CD4-positive, alpha-beta T cell treated with Interferon gamma for 1 hour (primary cell): ENCODE data around the gene NF1.

Source experiments
- DNase-seq: peaks from one replicate; pipeline ENCODE4 v3.0.0-alpha.2; 2020

The NF1 gene

DNA sequence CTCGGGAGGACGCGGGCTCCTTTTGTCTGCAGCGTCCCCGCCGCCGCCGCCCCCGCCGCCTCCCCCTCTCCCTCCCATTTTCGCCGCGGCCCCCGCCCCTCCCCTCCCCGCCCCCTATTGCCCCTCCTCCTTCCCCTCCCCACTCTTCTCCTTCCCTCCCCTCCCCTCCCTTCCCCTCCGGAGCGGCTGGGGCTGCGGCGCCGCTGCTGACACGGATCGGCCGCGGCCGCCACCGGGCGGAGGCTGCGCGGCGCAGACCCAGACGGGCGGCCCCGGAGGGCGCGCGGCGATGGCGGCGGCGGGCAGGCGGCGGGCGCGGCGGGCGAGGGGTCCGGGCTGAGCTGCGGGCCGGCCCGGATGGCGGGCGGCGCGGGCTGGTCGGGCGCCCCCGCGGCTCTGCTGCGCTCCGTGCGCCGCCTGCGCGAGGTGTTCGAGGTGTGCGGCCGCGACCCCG, 296.7 kb downstream of the NF1 start, which contains the start of gene RAB11FIP4:
TSS of gene RAB11FIP4 (plus strand) at position 180 of the 454 bp plus-strand sequence. CDS start at position 358, 178 bp downstream.
- no peak for DNase-seq

DNA sequence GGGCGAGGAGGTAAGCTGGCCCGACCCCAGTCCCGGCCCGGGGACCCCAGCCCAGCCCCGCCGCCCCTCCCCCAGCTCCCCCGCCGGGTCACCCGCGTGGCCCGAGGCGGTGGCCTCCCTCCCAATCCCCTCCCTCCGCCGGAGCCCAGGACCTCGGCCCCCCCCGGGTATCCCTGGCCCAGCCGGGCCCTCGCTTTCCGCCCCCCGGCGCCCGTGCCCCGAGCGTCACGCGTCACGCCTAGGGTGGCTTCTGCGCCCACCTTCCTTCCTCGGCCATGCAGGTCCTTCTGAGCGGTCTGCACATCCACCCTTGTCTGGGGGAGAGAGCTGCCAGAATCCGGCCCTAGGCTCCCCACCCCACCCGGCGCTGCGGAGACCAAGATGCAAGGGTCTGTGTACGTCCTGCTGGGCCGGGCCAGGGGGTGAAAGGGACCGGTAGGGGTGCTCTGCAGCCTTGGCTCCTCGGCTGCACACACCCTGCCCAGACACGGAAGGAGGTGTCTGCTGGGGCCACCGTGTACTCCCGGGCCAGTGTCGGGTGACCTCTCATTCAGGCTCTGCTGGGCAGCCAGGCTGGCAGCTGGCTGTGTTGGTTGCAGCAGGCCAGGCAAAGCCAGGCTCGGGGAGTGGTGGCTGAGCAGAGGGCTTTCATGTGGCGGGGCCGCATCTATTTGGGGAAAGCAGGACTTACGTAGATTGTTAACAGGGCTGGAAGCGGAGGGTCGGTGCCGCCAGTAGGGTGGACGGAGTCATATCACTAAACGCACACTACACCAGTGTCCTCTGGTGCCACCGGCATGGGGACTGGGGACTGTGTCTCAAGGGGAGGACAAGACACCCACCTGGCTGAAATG, 297.5 kb downstream of the NF1 start:
- no peak for DNase-seq

DNA sequence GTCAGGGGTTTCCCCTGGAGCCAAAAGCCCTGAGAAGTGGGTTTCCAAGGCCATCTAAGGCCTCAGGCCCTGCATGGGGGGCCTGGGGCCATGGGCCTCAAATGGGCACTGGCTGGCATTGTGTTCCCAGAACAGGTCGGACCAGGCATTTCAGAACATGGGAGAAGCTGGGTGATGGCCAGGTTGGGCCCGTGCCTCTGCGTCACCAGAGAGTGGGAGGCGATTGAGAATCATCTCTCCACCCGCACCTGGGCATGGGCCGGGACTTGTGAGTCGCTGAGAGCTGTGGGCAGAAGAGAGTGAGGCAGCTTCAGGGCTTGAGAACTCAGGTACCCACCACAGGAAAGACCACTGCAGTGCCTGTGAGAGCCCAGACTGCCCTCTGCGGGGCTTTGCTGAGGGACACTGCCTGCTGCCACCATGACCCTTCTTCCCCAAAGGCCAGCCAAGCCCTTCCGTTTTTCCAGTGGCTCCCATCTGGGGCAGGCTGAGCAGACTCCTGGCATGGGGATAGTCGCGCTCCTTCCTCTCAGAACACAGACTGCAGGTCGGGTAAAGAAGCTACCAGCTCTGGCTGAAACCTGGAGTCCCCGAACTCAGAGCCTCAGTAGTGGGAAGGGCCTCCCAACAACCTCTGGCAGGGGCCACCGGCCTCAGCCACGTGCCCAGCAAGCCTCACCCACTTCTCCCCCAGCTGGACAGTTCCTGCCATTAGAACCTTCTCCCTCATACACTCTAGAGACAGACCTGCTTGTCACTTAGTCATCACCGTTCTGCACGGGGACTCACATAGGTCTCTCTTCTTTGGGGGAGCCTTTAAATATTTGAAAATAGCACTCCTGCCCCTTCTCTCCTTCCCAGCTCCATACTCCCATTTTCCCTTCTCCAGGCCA, 298.3 kb downstream of the NF1 start:
- no peak for DNase-seq

DNA sequence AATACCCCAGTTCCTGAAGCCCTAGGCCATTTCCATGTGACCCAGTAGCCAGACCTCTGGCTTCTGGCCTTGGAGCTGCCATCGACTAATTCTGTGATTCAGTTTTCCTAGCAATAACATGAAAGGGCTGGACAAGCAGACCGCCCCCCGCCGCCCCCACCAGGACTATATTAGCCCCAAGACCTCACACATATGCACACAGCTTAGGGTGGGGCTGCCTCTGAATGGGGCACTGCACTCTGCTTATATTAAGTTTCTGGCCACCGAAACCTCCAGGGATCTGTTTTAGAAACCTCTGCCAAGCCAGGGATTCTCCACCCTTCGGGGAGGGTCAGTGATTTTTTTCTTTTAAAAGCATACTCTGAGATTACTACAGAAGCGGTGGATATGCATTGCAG, 299.0 kb downstream of the NF1 start:
- no peak for DNase-seq

DNA sequence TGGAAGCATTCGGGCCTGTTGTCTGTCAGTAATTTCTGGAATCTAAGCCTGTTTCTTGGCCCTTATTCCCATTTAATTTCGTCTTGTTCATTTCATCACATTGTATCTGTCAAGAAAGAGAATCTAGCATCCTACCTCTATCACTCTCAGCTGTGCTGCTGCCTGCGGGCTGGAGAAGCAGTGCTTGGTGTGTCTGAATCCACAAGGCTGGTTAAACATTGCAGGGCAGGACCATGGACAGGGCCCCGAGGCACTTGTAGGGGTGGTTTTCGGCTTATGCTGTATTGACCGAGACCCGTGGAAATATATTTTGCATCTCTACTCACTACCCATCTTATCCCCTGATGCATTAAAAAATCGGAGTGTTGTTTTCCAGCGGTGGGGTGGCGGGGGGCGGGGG, 299.8 kb downstream of the NF1 start:
- no peak for DNase-seq

DNA sequence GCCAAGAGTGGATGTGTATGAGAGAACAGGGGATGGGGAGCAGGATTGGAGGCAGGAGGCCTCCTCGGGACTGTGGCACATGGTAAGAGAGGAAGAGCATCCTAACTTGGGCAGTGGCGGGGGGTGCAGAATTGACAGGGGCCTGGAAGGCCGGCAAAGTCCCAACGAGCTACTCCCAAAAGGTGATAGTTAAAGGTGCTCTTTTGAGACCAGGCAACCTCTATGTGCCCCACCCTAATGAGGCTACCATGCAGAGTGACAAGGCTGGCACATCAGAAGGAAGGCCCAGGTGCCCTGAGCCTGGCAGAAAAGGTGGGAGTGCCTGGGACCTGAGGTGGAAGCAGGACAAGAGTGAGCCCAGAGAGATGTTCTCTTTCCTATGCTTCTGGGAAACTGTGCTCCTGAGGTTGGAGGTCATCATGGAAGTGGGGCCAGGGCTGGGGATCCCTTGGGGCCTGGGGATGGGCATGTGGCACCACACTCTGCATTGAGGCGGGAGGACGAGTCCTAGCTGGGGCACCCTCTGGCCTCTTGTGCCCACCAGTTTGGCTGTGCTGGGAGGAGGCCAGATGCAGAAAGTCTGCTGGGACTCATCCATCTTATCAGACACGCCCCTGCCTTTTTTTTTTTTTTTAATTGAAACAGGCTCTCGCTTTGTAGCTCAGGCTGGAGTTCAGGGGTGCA, 302.6 kb downstream of the NF1 start:
- DNase-seq, result no peak

DNA sequence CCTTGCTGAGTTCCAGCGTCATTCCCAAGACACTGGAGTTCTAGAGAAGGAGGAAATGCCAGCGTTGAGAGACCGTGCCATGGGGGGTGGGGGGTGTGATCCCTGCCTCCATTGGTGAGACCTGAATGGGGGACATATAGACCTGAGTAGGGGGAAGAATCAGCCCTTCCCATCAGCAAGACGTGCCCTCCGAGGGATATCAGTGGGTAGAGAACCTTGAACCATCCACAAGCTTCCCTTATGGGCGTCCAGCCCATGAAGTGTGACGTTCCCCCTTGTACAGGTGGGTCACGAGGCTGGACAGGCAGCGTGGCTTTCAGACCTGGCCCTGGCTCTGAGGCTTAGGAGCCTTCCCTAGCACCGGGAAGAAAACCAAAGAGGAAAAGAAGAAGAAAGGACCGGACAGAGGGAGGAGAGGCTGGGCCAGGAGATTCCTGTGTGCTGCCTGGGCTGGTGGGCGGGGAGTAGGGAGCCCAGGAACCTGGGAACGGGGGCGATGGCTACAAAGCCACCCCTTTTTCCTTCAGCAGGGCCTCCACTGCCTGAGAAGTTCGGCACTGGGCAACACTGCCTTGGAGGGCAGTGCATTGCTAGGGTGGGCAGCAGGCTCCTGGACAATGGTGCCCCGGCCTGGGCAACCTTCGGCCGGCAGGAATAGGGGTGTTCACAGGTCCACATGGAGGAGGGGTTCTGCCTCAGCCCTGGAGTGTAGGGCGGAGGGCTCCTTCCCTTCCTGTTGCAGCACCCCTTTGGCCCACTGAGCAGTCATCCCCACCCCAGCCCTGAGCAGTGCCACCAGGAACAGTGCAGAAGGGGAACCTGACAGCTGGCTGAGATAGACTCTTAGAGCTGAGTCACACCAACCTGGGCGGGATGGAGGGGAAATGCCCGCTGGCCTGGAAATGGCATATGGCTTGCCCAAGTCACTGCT, 303.9 kb downstream of the NF1 start:
- DNase-seq, result no peak

DNA sequence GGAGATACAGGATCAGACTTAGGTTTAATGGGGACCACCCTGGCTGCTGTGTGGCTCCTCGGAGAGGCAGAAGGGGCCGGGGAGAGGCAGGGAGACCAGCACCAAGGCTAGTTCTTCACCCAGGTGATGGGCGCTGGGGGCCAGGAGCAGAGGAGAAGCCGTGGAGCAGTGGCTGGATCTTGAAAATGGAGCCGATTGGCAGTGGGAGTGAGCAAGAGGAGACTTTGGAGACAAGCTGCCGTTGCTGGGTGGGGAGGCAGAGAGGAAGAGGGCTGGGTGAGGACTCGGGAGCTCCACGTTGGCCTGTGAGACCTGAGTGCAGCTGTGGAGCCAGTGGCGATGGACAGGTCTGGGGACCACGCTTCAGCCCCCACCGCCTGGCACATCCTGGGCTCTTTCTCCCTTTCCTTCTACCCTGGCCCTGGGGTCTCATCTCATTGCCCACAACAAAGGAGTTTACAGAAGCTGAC, 305.7 kb downstream of the NF1 start:
- DNase-seq, result no peak

DNA sequence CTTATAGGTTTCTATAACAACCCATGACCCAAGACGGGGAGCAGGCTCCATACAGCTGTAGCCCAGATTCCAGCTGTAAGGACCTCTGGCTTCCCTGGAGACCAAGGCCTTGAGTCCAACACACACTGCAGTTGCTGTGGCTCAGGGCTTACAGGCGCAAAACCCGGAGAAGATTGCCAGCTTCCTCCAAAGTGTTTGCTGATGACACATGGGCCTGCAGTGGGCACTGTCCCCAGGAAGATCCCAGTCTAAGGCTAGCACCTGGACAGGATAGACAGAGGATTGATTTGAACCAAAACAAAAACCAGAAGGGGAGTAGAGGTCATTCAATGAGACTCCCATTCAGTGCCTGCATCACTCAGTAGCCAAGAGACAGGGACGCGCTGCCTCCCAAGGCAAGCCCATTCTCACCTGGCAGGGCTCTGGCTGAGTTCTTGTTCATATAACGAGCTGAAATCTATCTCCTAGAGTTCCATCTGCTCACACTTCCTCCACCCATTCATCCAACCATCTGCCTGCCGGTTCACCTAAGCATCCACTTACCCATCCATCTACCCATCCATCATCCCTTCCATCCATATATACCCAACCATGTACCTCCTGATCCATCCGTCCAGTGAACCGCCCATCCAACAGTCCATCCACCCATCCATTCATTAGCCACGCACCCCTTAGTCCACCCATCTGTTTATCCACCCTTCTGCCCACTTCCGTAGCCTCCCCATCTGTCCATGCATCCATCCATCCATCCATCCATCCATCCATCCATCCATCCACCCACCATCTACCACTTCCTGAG, 306.9 kb downstream of the NF1 start:
- no peak for DNase-seq

DNA sequence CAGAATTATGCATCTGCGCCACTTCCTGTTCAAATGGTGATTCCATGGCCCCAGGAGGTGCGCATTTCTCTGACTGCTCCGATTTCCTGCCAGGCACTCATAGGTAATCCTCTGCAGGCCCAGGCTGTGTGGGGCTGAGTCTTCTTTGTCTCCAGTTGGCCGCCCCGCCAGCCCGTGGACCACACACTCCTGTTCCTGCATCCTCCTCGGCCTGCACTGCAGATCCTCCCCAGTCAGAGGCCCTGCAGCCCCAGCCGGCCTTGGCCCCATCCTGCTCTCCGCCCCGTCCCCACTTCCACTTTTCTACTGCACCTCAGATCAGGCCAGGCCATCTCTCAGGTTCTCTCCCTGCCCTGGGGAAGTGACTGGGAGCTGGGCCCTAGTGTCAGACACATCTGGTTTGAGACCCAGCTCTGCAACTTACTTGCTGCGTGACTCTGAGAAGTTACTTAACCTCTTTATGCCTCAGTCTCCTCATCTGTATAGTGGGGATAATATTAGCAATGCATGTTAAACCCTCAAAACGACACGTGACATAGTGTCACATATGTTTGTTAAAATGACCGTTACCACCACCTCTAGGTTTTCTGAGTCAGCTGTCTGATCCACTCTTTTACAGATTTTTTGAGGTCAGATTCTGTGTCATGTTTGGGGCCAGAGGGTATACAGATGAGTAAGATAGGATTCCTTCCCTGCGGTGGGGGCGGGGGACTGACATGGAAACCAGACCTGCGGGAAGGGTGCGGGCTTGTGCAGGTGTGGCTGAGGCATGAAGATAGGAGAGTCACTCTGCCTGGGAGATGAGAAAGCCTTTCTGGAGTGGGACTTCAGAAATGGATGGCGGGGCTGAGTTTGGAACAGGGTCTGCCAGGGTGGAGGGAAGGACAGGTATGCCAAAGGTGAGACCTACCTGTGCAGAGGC, 309.5 kb downstream of the NF1 start:
- peak; percentile 8 for DNase-seq

DNA sequence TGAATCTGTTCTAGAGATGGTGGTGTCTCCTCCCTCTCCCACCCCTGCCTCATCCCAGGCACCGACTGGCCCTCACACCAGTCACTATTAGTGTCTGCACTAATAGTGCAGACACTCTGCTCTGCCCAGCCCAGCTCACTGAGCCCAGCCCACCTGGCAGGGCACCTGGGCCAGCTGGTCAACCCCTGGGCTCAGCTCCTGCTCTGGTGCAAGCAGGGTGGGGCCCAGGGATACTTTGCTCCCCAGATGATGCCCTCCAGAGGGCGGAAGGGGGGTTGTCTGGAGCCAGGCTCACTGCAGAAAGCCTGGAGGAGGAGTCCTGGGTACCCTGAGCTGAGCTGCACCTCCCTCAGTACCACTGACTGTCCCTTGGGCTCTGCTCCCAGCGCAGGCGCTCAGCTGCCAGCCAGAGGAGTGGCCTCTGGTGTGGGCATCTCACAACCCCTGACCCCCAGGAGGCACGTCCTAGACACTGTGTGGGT, 311.2 kb downstream of the NF1 start:
- DNase-seq, result no peak

DNA sequence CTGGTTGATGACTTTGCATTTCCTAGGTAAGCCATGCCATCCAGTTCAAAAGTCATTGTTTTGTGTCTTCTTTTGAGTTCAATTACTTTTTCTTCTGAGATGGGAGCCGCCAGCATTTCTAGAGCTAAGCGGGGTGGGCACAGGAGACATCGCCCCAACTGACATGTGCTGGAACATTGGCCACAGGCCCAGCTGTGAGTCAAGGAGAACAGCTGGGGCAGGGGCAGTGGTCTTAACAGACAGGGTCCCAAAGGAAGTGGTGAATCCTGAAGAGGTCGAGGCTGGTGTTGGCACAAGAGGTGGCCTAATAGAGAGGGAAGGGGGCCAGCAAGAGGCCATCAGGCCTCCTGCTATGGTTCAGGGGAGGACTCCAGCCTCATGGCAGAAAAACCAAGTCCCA, 313.8 kb downstream of the NF1 start:
- DNase-seq, result no peak

DNA sequence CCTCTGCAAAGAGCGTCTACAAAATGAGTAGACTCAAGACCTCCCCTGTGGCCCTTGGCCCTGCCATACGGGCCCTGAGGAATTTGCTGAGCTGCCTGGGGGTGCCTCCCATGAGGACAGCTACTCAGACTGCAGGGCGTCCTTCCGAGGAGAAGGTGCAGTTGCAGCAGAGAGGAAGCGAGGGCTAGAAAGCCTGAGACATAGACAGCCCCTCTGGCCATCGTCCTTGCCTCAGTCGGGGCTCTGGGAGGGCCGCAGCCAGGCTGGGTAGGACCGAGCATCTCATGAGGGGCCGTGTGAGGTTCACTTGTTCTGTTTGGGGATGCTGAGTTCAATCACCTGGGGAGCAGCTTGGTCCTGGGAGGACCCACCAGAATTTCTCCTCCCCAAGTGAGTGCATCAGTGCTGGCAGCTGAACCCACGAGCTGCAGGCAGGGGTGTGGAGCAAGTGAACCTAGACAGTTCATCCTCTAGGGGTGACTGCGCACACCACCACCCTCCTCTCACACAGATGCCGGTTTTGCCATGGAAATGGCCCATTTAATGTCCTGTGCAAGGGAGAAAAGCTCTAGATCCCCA, 317.0 kb downstream of the NF1 start:
- no peak for DNase-seq

DNA sequence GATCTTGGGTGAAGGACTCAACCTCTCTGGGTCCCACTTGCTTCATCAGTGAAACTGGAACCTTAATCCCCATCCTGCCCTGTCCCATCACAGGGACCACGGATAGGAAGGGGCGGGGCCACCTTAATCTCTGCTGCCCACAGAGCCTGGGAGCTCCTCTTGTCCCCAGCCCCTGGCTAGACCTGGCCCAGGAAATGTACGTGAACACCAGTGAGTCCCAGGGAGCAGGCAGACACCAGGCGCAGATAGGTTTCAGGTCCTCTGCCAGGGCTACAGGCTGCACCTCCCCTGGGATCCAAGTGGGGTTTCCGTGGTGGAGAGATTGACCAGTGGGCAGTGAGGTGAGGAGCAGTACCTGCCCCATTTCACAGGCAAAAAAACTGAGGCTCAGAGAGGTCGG, 317.7 kb downstream of the NF1 start:
- DNase-seq, result no peak

DNA sequence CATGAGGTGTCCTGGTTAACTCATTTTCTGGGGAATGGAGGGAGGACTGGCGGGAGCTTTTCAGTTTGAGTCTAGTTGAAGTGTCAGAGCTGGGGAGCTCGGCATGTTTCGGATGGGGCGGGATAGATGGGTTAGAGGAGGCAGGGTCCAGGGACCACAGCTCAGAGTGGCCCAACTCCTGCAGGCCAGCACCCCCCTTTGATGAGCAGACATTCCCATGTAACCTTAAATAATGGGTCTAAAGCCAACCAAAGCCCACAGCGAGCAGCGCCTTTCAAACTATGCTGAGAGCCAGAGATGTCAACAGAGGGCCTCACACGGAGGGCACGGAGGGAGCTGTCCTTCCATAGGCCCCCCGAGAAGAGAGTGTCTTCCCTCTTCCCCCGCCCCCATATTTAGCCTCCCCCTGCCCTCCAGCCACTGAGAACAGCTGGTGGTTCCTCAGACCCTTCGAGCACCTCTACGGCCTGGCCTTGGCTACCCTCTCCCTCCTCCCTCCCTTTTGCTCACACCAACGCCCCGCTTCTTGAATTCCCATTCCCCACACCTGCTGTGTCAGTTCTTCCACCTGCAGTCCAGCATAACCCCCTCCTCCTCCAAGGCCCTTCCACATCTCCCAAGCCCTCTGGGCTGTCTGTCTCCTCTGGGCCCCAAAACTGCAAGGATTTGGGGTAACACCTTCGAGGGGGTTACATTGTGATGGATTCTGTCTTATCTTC, 318.5 kb downstream of the NF1 start:
- no peak for DNase-seq

DNA sequence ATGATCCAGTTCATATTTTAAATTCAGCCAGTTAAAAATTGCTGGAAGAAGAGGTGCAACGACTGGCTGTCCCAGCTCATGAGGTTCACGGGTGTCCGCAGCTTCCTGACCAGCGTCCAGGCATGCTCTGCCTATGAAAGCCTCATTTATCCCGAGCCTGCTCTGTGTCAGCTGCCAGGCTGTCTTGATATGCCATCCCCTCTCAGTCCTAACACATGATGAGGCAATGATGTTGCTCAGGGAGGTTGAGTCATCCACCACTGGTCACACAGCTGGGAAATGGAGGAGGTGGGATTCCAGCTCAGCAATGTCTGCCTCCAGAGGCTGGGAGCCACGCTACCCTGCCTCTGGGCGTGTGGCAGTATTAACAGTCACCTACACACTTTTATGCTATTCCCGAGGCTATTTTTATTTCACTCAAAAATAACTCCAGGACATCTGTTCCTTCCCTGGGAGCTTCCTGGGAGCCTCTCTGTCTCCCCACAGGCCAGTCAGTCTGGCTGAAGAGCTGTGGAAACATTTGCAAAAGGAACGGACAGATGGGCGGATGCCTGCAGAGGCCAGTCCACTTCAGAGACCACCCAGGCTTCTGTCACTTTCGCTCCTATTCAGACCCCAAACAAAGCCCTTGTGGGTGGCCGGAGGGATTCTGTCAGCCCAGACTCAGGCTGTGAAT, 319.2 kb downstream of the NF1 start:
- DNase-seq, result no peak

DNA sequence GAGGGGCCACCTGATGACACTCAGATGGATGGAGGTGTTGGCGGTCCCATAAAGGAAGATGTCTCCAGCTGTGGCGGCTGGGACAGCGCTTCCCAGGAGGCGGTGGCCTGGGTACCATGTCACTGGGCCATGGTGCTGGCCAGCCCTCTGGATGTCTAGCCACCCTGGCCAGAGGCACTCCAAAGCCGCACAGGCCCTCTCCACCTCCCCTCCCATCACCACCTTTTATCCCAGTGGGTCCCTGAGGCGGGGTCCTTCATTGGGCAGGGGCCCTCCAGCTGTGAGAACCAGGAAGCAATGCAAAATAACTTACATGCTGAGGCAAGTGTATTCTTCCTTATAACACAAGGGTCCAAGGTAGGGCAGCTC, 319.8 kb downstream of the NF1 start:
- no peak for DNase-seq

DNA sequence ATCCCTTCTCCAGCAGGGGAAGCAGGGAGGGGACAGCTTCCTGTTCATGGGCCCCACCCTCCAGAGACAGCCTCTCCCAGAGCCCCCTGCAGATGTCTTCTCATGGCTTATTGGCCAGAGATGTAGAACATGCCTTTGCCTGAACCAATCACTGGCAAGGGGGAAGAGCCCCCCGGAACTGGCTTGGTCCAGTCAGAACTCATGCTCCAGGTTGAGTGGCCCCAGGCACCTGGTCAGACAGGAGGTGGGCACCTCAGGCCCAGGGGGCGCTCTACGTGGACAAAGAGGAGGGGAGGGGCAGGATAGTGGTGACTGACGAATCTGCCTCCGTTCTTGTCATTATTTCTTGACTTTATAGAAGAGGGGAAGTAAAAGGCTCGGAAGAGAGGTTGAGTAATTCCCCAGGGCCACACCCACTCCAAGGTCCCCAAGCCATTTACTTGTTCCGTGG, 320.3 kb downstream of the NF1 start:
- peak; percentile 20 for DNase-seq
